ENCODE results near the gene SOWAHA. TPM values are rescaled to one million over a fixed set of nuclear protein-coding genes. Genes with fewer than 3 reads are reported as not detected.
A peak's percentile ranks its signal among the peaks of the same experiment; 100 is the strongest.

Gene SOWAHA
- total RNA-seq, 1 experiment from 2014 or later, result 0.39 TPM

DNA sequence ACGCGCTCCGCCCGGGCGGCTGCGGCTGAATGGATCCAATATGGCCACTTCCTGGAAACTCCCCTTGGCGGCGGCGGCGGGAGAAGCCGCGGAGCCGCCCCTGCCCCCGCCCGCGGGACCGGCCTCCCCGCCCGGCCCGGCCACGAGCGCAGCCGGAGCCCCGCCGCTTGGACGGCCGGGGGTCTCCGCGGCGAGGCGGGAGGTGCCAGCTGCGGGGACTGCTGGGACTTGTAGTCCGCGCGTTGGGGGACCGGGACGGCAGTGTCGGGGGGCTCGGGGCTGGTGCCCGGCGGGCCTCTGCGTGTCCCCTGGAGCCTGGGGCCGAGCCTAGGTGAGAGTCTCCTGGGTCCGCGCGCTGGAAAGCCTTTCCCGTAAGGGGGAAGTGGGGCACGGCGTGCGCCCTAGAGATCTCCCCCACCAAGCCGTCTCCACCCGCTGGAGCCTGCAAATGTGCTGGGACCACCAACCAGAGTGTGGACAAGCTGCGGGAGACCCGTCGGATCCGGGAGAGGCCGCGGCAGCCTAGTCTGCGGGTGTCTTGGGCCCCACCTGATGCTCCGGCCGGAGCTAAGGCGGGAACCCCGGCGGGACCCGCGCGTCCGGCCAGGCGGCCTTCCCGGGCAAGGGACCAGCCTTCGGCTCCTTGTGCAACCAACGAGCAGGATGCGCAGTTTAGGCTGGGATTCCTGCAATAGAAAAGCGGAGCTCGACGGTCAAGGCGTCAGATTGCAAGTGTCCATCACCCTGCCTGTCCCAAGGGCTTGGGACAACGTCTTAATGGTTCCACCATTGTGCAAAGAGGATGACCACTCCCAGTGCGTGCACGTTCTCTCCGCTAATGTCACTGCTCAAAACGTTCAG is 35.7 kb upstream of the SOWAHA start, which contains the start of gene SEPTIN8:
TSS of gene SEPTIN8 (minus strand) at position 31 of the 861 bp plus-strand sequence. CDS start 102 bp downstream, outside the sequence.
- peaks cover 15% of the 10 kb centered on the region for H3K79me2 ChIP-seq (ENCODE audit: insufficient read depth, low read length)
- peak within 1 kb of the TSS; percentile 55 for H3K27ac ChIP-seq (ENCODE audit: low read depth, low read length)
- RAD21 ChIA-PET (ENCODE audit: low non-redundant PET in 1 of 2, low total read pairs in 2 of 2, uncharacterized antibody in 2 of 2, unreplicated experiment in 2 of 2), result no interaction called here
- no peak within 1 kb of the TSS for H2AFZ ChIP-seq (ENCODE audit: low read depth, low read length, poor library complexity, severe bottlenecking)
- H3K9me3 ChIP-seq (ENCODE audit: control insufficient read depth in 1 of 2, insufficient read depth in 1 of 2, low read depth in 1 of 2, low read length in 2 of 2), result no peaks in the 10 kb centered on the region
- H3K4me3 ChIP-seq (replicated peaks in 1 of 2; ENCODE audit: low read depth in 1 of 2, low read length in 2 of 2), result peak within 1 kb of the TSS; percentile 65 to 71
- H3K36me3 ChIP-seq (ENCODE audit: control insufficient read depth in 1 of 2, insufficient read depth in 2 of 2, low read length in 2 of 2), result no peaks in the 10 kb centered on the region
- CTCF ChIA-PET, result no interaction called here
- BruUV-seq (replicated peaks), result no TSS peak
- POLR2A ChIA-PET, result interaction anchor here (0.9 kb wide), 1 partner anchor 11 kb away, joined by 3 read pairs; no protein-coding TSS in a partner anchor
- no peaks in the 10 kb centered on the region for H4K20me1 ChIP-seq (ENCODE audit: insufficient read depth)
- no peaks in the 10 kb centered on the region for H3K9me2 ChIP-seq (ENCODE audit: insufficient read depth)
- no peaks in the 10 kb centered on the region for H3K27me3 ChIP-seq (ENCODE audit: insufficient read depth, low read length)
- peak within 1 kb of the TSS; percentile 89 for H3K4me2 ChIP-seq (ENCODE audit: low read length)
- H3K9ac ChIP-seq (ENCODE audit: low read length), result peak within 1 kb of the TSS; percentile 68
- ATAC-seq (peak; percentile 72), DNase-seq (ENCODE audit: low read depth, low spot score) (no peak)
- intact Hi-C loops (cut with micrococcal nuclease), result no loop called here
- peaks cover 6 to 24% of the 10 kb centered on the region in 2 experiments for H3K4me1 ChIP-seq (ENCODE audit: control insufficient read depth in 1 of 2, insufficient read depth in 2 of 2, low read length in 2 of 2)
- no peak for TF ChIP-seq FOSL1 (IDR thresholded peaks at IDR 0.05; ENCODE audit: low read depth)
- no peak for TF ChIP-seq REST (IDR thresholded peaks at IDR 0.05; ENCODE audit: low read depth)
- TF ChIP-seq, protein P1, sequence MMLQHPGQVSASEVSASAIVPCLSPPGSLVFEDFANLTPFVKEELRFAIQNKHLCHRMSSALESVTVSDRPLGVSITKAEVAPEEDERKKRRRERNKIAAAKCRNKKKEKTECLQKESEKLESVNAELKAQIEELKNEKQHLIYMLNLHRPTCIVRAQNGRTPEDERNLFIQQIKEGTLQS (IDR thresholded peaks at IDR 0.05), result no peak
- TF ChIP-seq SP1 (IDR thresholded peaks at IDR 0.05; ENCODE audit: low read depth), result no peak
- TF ChIP-seq, protein P2, sequence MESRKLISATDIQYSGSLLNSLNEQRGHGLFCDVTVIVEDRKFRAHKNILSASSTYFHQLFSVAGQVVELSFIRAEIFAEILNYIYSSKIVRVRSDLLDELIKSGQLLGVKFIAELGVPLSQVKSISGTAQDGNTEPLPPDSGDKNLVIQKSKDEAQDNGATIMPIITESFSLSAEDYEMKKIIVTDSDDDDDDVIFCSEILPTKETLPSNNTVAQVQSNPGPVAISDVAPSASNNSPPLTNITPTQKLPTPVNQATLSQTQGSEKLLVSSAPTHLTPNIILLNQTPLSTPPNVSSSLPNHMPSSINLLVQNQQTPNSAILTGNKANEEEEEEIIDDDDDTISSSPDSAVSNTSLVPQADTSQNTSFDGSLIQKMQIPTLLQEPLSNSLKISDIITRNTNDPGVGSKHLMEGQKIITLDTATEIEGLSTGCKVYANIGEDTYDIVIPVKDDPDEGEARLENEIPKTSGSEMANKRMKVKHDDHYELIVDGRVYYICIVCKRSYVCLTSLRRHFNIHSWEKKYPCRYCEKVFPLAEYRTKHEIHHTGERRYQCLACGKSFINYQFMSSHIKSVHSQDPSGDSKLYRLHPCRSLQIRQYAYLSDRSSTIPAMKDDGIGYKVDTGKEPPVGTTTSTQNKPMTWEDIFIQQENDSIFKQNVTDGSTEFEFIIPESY (IDR thresholded peaks at IDR 0.05; ENCODE audit: extremely low read depth, insufficient replicate concordance, low read length), result no peak
- no peak for TF ChIP-seq EZH2 (IDR thresholded peaks at IDR 0.05)
- TF ChIP-seq RAD21 (IDR thresholded peaks at IDR 0.05; ENCODE audit: low read depth), result no peak
- no peak for TF ChIP-seq EZH2phosphoT487 (IDR thresholded peaks at IDR 0.05; ENCODE audit: borderline replicate concordance)
- peak; percentile 73 for TF ChIP-seq YY1 (IDR thresholded peaks at IDR 0.05; ENCODE audit: extremely low read depth, insufficient replicate concordance, low read depth, low read length)
- no peak for TF ChIP-seq ELF1 (IDR thresholded peaks at IDR 0.05; ENCODE audit: borderline replicate concordance, low read depth)
- 0 out of 2 replicates have a peak, but pooled peaks have one; percentile 32 for TF ChIP-seq ZFX (IDR thresholded peaks at IDR 0.05)
- TF ChIP-seq CBX3 (IDR thresholded peaks at IDR 0.05; ENCODE audit: low read depth), result no peak
- TF ChIP-seq JUND (IDR thresholded peaks at IDR 0.05), result no peak
- TF ChIP-seq SRF (IDR thresholded peaks at IDR 0.05; ENCODE audit: low read depth), result no peak
- no peak for TF ChIP-seq POLR2A (IDR thresholded peaks at IDR 0.05; ENCODE audit: borderline replicate concordance, extremely low read depth, insufficient read depth, insufficient read length)
- TF ChIP-seq, protein P3, sequence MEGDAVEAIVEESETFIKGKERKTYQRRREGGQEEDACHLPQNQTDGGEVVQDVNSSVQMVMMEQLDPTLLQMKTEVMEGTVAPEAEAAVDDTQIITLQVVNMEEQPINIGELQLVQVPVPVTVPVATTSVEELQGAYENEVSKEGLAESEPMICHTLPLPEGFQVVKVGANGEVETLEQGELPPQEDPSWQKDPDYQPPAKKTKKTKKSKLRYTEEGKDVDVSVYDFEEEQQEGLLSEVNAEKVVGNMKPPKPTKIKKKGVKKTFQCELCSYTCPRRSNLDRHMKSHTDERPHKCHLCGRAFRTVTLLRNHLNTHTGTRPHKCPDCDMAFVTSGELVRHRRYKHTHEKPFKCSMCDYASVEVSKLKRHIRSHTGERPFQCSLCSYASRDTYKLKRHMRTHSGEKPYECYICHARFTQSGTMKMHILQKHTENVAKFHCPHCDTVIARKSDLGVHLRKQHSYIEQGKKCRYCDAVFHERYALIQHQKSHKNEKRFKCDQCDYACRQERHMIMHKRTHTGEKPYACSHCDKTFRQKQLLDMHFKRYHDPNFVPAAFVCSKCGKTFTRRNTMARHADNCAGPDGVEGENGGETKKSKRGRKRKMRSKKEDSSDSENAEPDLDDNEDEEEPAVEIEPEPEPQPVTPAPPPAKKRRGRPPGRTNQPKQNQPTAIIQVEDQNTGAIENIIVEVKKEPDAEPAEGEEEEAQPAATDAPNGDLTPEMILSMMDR (IDR thresholded peaks at IDR 0.05 in 2 of 3, conservative IDR thresholded peaks at IDR 0.05 in 1 of 3; ENCODE audit: borderline replicate concordance in 1 of 3, insufficient read depth in 1 of 3, low read depth in 2 of 3, low read length in 2 of 3), result no peak
- TF ChIP-seq EGR1 (IDR thresholded peaks at IDR 0.05; ENCODE audit: low read depth), result no peak
- no peak for TF ChIP-seq TCF7L2 (IDR thresholded peaks at IDR 0.05; ENCODE audit: borderline replicate concordance, extremely low read depth, insufficient read depth, insufficient read length)
- TF ChIP-seq SIN3A (IDR thresholded peaks at IDR 0.05; ENCODE audit: low read depth), result no peak
- no peak for TF ChIP-seq ZNF274 (IDR thresholded peaks at IDR 0.05; ENCODE audit: low read depth, low read length)

All from HCT116 (cell line).